NCI-H510A (cell line): Measurements from ENCODE around the gene BRPF3.

ENCODE experiments used
- DNase-seq: peaks from one replicate; lab custom pipeline; 2025; lab: John Stamatoyannopoulos, UW

Gene BRPF3

DNA sequence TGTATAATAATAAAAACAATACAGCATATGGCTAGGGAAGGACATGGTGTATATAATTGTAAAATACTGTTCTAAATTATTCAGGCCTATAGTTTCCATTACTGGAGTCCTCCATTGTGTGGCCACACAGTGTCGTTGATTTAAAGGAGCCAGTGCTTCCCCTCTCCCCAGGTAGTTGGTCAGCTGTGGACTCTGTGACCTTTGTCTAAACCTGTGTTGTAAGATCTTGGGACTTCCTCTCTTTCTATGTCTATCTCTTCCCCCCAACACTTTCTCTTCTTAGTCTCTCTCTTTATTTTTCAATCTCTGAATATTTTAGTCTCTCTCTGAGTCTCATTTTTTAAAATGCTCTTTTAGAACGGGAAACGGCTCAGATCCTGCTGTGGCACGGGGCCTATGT, 35.6 kb downstream of the BRPF3 start:
- no peak for DNase-seq

DNA sequence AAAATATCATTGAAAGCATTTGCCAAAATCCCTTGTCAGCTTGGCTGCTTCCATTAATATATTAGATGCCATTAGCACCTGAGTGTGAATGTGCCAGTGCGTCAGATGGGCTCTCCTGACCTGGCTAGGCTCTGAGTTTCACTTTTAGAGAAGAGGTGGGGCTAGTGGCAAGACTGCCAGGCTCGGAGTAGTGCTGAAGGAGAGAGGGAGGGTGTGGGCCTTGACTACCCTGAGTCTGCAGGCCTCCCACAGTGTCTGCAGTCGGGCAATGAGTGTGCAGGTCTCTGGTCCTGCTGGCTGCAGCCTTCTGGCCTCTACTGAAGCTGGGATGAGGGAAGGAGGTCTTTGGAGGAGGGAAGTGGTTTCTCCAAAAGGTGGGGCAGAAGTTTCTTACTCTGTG, 38.8 kb downstream of the BRPF3 start:
- no peak for DNase-seq

DNA sequence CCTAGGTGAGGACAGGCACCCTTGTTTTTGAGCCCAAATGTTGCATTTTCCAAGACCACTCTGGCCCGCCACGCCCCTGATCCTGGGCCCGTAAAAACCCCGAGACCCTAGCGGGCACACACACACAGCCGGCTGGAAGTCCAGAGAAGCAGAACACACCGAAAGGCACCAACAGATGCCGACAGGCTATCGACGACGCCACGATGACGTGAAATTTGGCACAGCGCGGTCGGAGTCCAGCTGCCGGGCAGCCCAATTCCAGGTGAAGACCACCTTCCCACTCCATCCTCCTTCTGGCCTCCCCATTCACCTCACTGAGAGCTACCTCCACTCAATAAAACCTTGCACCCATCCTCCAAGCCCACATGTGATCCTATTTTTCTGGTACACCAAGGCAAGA, 39.3 kb downstream of the BRPF3 start:
- no peak for DNase-seq

DNA sequence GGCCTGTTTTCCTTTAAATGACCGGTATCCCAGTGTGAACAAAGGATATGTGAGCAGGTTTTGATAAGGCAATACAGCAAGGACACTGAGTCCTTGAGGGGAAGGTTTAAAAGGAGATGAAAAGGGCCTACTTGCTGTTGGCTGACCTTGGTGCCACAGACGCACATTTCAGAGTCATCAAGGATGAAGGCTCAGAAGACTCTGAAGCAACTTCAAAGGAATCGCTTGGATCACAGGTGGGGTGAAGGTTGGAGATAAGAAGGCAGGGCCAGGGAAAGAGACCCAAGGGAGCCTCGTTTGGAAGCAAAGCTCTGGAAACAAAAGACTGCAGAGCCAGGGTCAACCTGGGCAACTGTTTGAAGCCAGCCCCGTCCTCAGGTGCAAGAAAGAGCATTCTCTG, 43.2 kb downstream of the BRPF3 start:
- no peak for DNase-seq

DNA sequence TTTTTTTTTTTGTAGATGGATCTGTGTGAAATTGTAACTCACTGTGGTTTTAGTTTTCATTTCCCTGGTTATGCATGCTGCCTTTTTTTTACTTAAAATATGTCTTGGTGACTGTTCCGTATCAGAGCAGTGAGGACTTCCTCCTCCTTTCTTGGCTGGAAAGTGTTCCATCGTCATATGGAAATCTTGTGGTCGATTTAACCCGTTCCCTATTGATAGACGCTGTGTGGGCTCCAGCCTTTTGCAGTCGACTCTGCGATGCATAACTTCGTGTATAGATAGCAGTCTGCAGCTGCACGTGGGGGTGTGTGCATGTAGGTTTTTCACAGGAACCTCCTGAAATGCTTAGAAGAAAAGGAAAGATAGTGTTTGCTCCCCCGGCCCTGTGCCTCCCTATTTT, 45.2 kb downstream of the BRPF3 start:
- DNase-seq: no peak

DNA sequence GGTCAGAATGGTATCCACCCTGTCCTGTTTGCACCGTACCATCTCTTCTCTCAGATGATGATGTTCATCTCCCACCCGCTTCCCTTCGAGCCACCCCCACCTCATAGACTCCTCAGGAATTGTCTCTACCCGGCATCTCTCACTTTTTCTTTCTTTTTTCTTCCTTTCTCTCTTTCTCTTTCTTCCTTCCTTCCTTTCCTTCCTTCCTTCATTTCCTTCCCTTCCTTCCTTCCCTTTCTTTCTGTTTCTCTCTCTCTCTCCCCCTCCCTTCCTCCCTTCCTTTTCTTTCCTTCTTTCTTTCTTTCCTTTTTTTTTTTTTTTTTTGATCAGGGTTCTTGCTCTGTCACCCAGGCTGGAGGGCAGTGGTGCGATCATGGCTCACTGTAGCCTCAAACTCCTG, 45.6 kb downstream of the BRPF3 start:
- no peak for DNase-seq

DNA sequence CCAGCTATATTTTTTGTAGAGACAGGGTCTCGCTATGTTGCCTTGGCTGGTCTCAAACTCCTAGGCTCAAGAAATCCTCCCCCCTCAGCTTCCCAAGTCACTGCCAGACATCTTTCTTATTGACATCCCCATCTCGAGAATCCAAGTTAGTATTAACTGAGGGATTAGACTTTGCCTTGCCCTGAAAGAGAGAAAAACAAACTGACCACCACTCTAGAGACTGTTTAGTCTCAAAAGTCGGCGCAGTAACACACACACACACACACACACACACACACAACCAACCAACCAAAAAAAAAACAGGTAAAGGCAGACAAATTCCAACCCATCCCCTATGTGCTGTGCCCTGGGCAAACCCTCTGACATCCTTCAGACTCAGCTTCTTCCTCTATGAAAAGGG, 46.1 kb downstream of the BRPF3 start:
- no peak for DNase-seq

DNA sequence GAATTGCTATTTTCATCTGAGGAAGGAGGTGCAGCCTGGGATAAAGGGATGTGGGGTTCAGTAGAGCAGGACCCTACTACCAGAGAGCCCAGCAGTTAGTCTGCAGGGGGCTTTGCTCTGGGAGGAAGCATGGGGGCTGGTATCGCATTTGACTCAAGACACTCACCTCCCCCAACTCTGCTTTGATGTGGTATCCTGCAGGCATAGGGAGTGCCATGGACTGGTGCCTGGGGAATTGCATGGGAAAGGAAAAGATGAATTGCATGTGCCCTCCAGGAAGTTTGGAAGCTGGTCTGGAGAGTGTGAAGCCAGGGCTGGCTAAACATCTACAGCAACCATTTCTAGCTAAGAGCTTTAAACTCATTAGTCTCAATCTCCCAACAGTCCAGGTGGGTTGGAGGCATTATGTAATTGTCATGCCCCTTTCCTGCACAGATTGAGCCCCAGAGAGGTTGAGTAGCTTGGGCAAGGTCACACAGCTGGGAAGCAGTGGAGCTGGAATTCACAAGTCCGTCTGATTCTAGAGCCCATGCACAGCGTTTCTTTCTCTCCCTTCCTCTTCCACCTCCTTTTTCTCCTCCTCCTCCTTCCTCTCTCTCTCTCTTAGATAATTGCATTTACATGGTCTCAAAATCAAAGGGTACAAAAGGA, 47.1 kb downstream of the BRPF3 start:
- DNase-seq: no peak

DNA sequence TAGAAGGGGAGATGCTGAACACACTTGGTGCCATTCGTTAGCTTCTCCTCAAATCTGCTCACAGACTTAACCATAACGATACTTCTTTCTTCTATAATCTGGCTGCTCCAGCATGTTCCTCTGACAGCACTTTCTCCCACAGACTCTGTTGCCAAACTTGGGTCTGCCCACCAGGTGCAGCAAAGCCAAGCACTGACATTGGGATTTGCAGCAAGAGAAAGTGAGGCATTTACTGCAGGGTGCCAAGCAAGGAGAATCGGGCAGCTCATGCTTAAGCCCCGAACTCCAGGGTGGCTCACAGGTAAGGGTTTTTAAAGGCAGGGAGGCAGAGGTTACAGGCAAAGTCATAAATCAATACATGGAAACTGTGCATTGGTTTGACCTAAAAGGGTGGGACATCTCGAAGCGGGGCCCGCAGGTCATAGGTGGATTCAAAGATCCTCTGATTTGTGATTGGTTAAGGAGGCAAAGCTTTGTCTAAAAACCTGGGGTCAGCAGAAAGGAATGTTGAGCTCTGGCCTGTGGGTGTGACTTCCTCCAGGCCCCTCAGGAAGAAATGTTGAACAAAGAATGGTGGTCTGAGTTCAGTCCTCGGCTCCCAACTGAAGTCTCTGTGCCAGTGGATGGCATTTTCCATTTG, 48.2 kb downstream of the BRPF3 start:
- DNase-seq: no peak

DNA sequence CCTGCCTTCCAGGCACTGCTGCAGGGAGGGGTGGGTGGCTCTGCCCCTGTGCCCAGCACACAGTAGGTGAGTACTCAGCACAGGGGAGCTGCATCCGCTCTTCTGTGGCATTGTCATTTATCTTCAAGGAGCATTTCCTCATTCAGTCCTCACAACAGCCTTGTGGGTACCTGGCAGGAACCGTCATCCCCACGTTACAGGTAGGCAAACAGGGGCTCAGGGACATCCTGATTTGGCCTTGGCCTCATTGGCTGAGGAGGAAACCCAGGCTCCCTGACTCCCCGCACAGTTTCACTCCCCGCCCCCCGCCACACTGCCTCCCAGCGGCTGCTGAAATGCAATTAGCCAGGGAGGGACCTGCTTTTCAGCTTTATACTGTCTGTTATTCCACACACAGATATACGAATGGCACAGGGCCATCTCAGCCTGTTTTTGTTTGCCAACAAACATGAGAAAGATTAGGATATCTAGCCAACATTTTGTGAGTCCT, 49.1 kb downstream of the BRPF3 start:
- DNase-seq: no peak

DNA sequence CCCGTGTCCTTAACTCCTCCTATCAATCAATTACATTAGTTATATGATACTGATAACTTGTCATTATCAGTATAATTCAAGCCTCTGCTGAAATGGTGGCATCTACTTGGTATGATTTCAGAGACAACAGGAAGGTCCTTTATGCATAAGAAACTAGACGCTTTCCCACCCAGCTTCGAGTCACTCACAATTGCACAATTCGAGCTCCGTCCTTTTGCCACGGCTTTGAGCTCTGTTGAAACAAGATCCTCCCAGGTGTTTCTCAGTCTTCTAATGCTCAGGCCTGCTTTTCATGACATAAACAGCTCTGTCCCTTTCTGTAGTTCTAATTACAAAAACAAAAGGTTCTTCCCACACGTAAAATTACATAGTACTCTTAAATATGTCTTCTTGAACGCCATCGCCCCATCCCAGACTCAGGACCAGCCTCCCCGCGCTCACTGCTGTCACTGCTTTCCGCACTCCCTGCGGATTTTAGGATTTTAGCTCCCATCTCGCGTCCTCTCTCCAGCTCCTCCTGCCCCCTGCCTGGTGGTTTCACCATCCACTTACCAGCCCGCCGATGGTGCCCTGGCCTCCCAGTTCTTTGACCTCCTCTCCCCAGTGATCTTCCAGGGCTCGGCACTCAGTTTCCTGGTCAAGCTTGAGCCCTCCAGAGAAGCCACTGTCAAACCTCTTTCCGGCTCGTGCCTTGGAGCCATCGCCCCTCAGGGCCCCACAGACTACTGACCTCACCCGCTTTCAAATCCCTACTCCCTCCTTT, 50.1 kb downstream of the BRPF3 start:
- no peak for DNase-seq

DNA sequence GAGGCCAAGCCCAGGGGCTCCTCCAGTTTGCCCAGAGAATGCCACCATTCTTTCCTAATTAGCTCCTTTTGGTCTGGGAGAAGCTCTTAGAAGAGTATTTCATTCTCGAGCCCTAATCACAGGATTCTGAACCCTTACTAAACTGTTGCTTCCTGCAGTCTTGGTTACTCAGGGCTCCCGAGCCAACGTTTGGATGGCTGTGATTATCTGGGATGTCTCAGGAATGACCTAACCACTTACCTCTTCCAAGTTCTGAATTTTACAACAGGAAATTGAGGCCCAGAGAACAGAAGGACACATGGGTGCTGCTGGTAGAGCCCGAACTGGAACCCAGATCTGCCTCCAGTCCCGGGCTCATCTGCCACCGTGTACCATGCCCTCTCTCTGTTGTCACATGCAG, 51.1 kb downstream of the BRPF3 start:
- DNase-seq: no peak

DNA sequence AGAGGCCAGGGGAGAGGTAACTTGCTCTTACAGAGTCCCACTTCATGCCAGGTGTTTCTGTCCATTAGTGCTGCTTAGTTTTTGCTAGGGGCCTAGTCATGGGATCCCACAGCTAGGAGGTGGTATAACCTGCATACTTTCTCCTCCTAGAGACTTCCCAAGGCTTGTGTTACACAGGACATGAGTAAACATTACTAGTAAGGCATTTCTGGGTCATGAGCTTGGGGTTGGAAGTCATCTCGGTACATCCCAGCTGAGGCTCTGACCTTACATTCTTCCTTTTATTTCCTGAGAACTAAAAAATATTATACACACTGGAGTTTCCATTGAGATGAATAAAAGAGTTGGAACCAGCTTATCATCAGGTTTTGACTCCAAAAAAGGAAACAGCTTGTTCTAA, 52.4 kb downstream of the BRPF3 start:
- no peak for DNase-seq

DNA sequence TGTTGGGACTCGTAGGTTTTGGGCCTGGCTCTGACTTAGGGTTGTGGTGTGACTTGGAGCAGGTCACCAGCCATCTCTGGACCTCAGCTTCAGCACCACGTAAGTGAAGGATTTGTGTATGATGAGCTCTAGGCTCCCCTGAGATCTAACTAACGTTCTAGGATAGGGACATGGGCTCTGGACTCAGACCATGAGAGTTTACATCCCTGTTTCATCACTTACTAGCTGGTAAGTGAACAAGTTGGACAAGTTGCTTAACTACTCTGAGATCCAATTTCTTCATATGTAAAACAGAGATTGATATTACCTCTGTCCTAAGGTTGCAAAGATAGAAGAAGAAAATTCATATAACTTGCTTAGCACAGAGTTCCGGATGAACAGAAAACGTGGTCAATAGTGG, 53.0 kb downstream of the BRPF3 start:
- DNase-seq: no peak

DNA sequence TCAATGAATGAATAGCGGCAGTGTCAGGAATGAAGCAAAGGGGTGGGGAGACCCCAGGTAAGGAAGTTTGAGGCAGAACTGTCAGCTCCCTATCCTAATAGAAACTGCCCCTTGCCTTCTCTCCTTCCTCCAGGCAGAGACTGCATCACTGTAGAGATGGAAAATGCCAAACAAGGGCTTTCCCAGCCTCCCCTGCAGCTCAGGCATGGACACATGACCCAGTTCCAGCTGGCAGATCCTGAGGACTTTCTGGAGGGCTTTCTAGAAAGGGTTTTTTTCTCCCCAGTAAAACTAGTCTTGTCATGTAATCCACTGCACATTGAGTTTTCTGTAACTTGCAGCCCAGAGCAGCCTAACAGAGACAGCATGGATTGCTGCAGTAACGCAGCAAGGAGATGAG, 55.5 kb downstream of the BRPF3 start:
- DNase-seq: no peak

DNA sequence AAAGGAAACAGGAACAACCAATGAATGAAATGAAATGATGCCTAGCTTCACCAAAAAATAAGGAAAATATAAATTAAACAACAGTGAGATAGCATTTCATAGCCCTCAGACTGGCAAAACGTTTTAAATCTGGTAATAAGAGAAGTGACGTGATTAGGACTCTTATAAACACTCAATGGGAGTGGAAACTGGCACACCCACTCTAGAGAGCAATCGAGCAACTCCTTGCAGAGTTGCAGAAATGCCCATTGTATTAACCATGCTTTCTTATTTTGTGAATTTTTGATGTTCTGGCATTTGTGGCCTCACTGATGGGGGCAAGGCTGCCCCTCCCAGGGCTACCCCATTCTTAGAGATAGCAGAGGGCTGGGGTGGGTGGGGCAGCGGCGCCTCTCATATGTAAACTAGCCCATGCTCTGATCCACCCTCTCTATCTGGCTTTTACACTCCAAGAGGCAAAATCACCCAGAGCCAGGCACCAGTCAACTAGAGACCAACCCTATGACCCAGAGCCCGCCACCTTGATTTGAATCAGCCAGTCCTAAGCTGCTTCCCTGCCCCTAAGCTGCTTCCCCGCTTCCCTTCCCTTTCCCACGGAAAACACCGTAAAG, 67.0 kb downstream of the BRPF3 start:
- no peak for DNase-seq

DNA sequence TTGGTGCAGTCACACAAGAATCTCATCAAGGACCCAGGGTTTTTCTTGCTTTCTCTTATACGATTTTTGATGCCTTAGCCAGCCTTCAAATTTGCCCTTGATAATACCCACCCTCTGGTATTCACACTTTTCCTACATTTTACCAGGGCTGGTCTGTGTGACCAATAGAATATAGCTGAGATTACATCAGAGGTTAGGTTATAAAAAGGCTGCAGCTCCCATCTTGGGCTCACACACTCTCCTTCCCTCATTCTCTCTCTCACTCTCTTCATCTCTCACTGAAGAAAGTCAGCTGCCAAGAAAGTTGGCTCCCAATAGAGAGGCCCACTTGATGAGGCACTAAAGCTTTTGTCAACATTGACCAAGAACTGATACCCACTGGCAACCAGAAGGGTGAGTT, 69.2 kb downstream of the BRPF3 start:
- no peak for DNase-seq

DNA sequence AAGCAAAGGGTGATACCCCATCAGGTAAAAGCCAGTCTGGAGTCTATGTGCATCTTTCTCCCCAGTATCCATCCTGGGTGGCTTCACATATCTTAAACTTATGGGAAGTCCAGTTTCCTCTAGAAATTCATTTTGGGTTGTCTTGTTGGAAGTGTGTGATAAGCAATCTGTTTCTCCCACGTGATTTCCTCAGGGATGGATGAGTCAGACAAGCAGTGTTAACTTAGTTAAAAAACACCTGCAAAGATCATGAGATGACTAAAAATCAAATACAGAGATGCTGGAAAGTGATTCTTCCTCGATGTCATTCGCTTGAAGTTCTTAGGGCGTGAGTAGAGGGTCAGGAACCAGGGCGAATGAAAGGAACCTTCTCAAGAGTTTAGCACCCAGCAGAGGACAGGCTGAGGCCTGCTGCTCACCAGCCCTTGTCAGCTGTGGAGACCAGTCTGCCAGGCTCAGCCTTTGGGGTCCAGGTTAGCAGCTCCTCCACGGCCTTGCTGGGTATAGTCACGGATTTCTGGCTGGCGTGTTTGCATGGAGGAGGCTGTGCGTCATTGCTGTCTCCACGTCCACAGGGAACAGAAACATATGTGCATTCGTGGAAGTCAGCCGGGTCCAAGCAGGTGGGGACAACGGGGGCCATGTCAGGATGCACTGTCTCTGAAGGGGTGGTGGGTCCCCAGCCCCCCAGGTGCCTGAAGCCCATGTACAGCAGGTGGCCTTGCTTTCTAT, 70.5 kb downstream of the BRPF3 start:
- DNase-seq: no peak

DNA sequence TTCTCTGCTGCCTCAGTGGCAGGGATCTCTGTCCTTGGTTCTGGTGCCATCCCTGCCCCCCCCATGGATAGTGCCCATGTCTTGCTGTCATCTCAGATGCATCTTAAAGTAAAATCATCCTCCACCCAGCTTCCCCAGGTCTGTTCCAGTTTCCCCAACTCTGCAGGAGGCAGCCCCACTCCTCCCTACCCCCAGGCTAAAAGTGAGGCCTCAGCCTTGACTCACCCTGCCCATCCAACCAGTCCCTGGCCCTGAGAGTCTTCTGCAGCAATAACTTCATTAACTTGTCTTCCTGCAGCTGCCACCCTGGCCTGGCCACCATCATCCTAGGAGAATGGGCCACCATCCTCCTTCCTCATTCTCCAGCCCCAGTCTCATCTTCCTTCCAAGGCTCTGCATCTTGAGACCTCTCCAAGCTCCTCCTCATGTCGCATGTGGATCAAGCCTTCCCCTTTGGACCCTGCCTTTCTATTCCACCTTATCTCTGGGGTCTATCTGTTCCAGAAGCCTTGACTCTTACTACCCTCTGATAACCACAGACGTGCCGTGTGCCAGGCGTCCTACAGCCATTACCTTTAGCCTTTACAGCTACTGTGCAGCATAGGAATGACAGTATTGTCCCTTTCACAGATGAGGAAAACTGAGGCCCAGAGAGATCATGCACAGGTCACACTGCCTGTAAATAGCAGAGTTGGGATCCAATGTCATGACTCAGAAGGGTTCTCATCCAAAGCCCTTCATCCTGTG, 71.4 kb downstream of the BRPF3 start:
- no peak for DNase-seq

DNA sequence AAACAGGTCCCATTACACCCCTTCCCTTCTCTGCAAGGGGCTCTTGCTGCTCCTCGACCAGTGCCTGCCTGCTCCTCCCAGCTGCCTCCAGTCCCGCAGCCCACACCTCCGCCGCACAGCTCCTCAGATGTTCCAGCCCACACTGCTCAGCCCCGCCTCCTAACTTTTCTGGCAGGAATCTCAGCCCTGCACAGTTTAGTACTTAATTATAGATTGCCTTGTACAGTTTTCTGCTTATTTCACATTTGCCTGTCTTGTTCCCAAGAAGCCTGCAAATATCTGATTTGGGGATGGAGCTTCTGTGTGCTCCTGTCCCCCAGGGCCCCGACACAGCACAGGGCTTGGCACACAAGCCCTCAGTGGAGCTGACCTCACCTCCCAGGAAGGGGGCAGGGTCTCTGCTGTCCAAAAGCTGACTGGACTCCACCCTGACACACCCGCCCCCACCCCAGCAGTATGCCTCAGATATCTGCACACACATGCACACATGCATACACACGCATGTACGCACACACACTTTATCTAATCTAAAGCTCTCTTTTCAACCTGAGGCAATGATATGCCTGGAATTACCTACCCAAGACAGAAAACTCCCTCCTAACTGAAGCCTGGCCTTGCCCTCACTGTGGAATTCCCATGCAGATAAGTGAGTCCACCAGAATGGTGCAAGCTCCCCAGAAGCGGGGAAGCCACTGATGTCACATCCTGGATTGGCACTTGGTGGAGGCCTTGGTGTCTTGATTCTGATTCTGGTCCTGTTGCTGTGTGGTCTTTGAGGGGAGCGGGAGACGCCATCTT, 72.1 kb downstream of the BRPF3 start:
- no peak for DNase-seq
